ENCODE data around the gene ASCC1. TPM values are rescaled to one million over a fixed set of nuclear protein-coding genes. Genes with fewer than 3 reads are reported as not detected.

Gene ASCC1
- total and polyA plus RNA-seq, 2 of the 13 experiments (the other 11 are each of a cell fraction or from before 2014, with no cell fraction given): 21.6 to 30.1 TPM

DNA sequence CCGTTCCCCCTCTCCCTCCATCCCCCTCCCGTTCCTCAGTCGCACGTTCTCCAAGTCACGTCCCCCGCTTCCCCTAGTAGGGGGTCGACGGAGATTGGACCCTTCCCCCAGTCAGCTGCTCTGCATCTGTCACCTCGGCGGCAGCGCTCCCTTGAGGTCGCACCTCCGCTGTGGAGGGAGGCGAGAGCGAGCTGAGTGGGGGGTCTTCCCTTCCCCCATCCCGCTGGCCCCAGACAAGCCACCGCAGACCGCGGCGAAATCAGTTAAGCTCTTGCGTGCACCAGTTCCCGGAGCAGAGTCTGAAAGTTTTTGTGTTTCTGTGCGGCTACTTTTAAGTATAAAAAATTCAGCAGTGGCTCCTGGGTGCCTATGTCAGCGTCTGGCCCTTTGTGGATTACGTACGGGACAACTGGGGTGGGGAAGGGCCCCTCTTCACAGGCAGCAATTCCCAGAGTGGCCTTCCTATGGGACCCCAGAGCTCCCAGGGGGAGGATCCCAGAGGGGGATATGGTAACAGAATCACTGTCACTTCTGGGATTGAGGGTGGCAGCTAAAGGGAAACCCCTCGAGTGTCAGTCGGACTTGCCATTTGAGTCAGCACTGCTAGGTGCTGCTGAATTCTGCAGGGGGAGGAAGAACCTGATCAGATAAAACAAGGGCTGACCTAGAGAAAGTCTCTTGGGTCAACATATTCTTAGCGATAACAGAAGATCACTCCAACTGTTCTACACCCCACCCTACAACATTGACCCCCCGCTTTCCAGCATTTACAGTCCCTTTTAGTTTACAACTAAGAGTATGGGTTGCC is 45.1 kb upstream of the ASCC1 start (continued):
- TF ChIP-seq PREB (CRISPR knock-in tag; IDR thresholded peaks at IDR 0.05) (no peak), PHF21A (CRISPR knock-in tag; IDR thresholded peaks at IDR 0.05) (peak; percentile 62), HOXA5 (CRISPR knock-in tag; IDR thresholded peaks at IDR 0.05) (peak; percentile 53), REXO4 (CRISPR knock-in tag; IDR thresholded peaks at IDR 0.05; ENCODE audit: borderline replicate concordance) (no peak), ERF (CRISPR knock-in tag; IDR thresholded peaks at IDR 0.05) (peak; percentile 72; the same call in 1 of the 2 replicates), KDM5B (CRISPR knock-in tag; IDR thresholded peaks at IDR 0.05; ENCODE audit: borderline replicate concordance) (no peak), ZFX (CRISPR knock-in tag; IDR thresholded peaks at IDR 0.05; ENCODE audit: low read depth) (peak; percentile 1; the same call in 1 of the 2 replicates), CREB1 (IDR thresholded peaks at IDR 0.05) (no peak), CREB1 (CRISPR knock-in tag; IDR thresholded peaks at IDR 0.05) (peak; percentile 59), ZNF232 (CRISPR knock-in tag; IDR thresholded peaks at IDR 0.05; ENCODE audit: borderline replicate concordance) (0 out of 2 replicates have a peak, but pooled peaks have one; percentile 38), TSC22D2 (CRISPR knock-in tag; IDR thresholded peaks at IDR 0.05; ENCODE audit: borderline replicate concordance) (no peak), ZNF468 (CRISPR knock-in tag; IDR thresholded peaks at IDR 0.05) (no peak), MYC (CRISPR knock-in tag; IDR thresholded peaks at IDR 0.05; ENCODE audit: borderline replicate concordance) (peak; percentile 53; the same call in 1 of the 2 replicates), KDM6A (CRISPR knock-in tag; IDR thresholded peaks at IDR 0.05; ENCODE audit: low read depth) (no peak)
- TF ChIP-seq, protein P1, sequence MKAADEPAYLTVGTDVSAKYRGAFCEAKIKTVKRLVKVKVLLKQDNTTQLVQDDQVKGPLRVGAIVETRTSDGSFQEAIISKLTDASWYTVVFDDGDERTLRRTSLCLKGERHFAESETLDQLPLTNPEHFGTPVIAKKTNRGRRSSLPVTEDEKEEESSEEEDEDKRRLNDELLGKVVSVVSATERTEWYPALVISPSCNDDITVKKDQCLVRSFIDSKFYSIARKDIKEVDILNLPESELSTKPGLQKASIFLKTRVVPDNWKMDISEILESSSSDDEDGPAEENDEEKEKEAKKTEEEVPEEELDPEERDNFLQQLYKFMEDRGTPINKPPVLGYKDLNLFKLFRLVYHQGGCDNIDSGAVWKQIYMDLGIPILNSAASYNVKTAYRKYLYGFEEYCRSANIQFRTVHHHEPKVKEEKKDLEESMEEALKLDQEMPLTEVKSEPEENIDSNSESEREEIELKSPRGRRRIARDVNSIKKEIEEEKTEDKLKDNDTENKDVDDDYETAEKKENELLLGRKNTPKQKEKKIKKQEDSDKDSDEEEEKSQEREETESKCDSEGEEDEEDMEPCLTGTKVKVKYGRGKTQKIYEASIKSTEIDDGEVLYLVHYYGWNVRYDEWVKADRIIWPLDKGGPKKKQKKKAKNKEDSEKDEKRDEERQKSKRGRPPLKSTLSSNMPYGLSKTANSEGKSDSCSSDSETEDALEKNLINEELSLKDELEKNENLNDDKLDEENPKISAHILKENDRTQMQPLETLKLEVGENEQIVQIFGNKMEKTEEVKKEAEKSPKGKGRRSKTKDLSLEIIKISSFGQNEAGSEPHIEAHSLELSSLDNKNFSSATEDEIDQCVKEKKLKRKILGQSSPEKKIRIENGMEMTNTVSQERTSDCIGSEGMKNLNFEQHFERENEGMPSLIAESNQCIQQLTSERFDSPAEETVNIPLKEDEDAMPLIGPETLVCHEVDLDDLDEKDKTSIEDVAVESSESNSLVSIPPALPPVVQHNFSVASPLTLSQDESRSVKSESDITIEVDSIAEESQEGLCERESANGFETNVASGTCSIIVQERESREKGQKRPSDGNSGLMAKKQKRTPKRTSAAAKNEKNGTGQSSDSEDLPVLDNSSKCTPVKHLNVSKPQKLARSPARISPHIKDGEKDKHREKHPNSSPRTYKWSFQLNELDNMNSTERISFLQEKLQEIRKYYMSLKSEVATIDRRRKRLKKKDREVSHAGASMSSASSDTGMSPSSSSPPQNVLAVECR (CRISPR knock-in tag; IDR thresholded peaks at IDR 0.05; ENCODE audit: borderline replicate concordance): peak; percentile 70
- TF ChIP-seq, protein P2, sequence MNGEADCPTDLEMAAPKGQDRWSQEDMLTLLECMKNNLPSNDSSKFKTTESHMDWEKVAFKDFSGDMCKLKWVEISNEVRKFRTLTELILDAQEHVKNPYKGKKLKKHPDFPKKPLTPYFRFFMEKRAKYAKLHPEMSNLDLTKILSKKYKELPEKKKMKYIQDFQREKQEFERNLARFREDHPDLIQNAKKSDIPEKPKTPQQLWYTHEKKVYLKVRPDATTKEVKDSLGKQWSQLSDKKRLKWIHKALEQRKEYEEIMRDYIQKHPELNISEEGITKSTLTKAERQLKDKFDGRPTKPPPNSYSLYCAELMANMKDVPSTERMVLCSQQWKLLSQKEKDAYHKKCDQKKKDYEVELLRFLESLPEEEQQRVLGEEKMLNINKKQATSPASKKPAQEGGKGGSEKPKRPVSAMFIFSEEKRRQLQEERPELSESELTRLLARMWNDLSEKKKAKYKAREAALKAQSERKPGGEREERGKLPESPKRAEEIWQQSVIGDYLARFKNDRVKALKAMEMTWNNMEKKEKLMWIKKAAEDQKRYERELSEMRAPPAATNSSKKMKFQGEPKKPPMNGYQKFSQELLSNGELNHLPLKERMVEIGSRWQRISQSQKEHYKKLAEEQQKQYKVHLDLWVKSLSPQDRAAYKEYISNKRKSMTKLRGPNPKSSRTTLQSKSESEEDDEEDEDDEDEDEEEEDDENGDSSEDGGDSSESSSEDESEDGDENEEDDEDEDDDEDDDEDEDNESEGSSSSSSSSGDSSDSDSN (CRISPR knock-in tag; IDR thresholded peaks at IDR 0.05): peak; percentile 53

All from HepG2 (cell line).